Neuronal stem cell (in vitro differentiated cells): Measurements from ENCODE around the gene CAMTA1.

Experiments
- DNase-seq: peaks from one replicate; pipeline ENCODE4 v3.0.0-alpha.2; 2013; ENCODE audit warnings: low spot score
- H2AFZ ChIP-seq: one replicate; pipeline ENCODE4 v1.6.1; 2013; ENCODE audit warnings: mild to moderate bottlenecking, low read length, inconsistent platforms
- H2AK5ac ChIP-seq: 2 replicates; pipeline ENCODE4 v1.6.1; 2013; ENCODE audit warnings: low read depth, mild to moderate bottlenecking, inconsistent platforms, low read length, moderate library complexity, mixed read lengths
- H2BK120ac ChIP-seq: 2 replicates; pipeline ENCODE4 v1.6.1; 2013; ENCODE audit warnings: low read depth, mild to moderate bottlenecking, inconsistent platforms, low read length, moderate library complexity, mixed read lengths
- H2BK12ac ChIP-seq: one replicate; pipeline ENCODE4 v1.6.1; 2013; ENCODE audit warnings: low read length, inconsistent platforms
- H2BK15ac ChIP-seq: 2 replicates; pipeline ENCODE4 v1.6.1; 2013; ENCODE audit warnings: mild to moderate bottlenecking, low read length, inconsistent platforms, mixed read lengths
- H2BK5ac ChIP-seq: one replicate; pipeline ENCODE4 v1.6.1; 2013; ENCODE audit warnings: inconsistent platforms, mild to moderate bottlenecking, low read length, moderate library complexity
- H3K14ac ChIP-seq: one replicate; pipeline ENCODE4 v1.6.1; 2013; ENCODE audit warnings: low read length, inconsistent platforms
- H3K18ac ChIP-seq: 2 replicates; pipeline ENCODE4 v1.6.1; 2013; ENCODE audit warnings: low read length, inconsistent platforms
- H3K23ac ChIP-seq: 2 replicates; pipeline ENCODE4 v1.6.1; 2013; ENCODE audit warnings: low read depth, mild to moderate bottlenecking, mixed read lengths, low read length, inconsistent platforms; ENCODE audit not compliant: poor library complexity
- H3K27ac ChIP-seq: replicated peaks from 3 replicates; pipeline ENCODE4 v1.5.1; 2013; ENCODE audit warnings: low read length, inconsistent platforms
- H3K27me3 ChIP-seq, 3 experiments: 2 replicates each; pipeline ENCODE4 v1.6.1; 2013; ENCODE audit warnings: low read length in 3 of 3, mild to moderate bottlenecking in 2 of 3, inconsistent platforms in 1 of 3, low read depth in 1 of 3, mixed read lengths in 1 of 3, moderate library complexity in 1 of 3; ENCODE audit not compliant: control insufficient read depth in 3 of 3, insufficient read depth in 3 of 3
- H3K36me3 ChIP-seq, 2 donors: replicated peaks in 1 of 2; 2 replicates each; pipeline ENCODE4 v1.6.1; 2013; ENCODE audit warnings: low read length in 2 of 2; ENCODE audit not compliant: control insufficient read depth in 2 of 2, insufficient read depth in 2 of 2
- H3K4ac ChIP-seq: 2 replicates; pipeline ENCODE4 v1.6.1; 2013; ENCODE audit warnings: inconsistent platforms, mild to moderate bottlenecking, low read length, moderate library complexity
- H3K4me1 ChIP-seq, 2 donors: 1 replicate in 1 of 2; 2 replicates in 1 of 2; pipeline ENCODE4 v1.6.1; 2013; ENCODE audit warnings: low read length in 2 of 2, low read depth in 1 of 2; ENCODE audit not compliant: control insufficient read depth in 2 of 2, insufficient read depth in 1 of 2
- H3K4me2 ChIP-seq: one replicate; pipeline ENCODE4 v1.6.1; 2013; ENCODE audit warnings: mild to moderate bottlenecking, low read length, inconsistent platforms; ENCODE audit not compliant: insufficient read depth, poor library complexity, severe bottlenecking
- H3K4me3 ChIP-seq, 2 donors: 2 replicates each; pipeline ENCODE4 v1.5.1; 2013; ENCODE audit warnings: low read length in 2 of 2, mild to moderate bottlenecking in 2 of 2, inconsistent platforms in 1 of 2, moderate library complexity in 1 of 2
- H3K79me1 ChIP-seq: one replicate; pipeline ENCODE4 v1.6.1; 2013; ENCODE audit warnings: low read depth, mild to moderate bottlenecking, inconsistent platforms, low read length, moderate library complexity
- H3K9ac ChIP-seq: one replicate; pipeline ENCODE4 v1.6.1; 2013; ENCODE audit warnings: mild to moderate bottlenecking, low read depth, low read length, inconsistent platforms; ENCODE audit not compliant: poor library complexity
- H3K9me3 ChIP-seq, 2 donors: replicated peaks in 1 of 2; 2 replicates each; pipeline versions ENCODE3 to v1.6.1; 2013; ENCODE audit warnings: low read length in 2 of 2, mild to moderate bottlenecking in 2 of 2, inconsistent platforms in 1 of 2, low read depth in 1 of 2, mixed read lengths in 1 of 2, moderate library complexity in 1 of 2; ENCODE audit not compliant: control insufficient read depth in 2 of 2, insufficient read depth in 1 of 2
- H4K8ac ChIP-seq: one replicate; pipeline ENCODE4 v1.6.1; 2013; ENCODE audit warnings: low read depth, mild to moderate bottlenecking, inconsistent platforms, low read length, moderate library complexity
- H4K91ac ChIP-seq: one replicate; pipeline ENCODE4 v1.6.1; 2013; ENCODE audit warnings: low read length, low read depth, mild to moderate bottlenecking, inconsistent platforms; ENCODE audit not compliant: poor library complexity
- WGBS, 2 donors: extraction: QIAGEN DNeasy Blood & Tissue Kit; methylation state at CpG; one replicate each; pipeline ENCODE4 v1.1.7; 2013; ENCODE audit warnings: missing lambda C conversion rate in 2 of 2, mixed read lengths in 1 of 2; ENCODE audit not compliant: insufficient read length in 2 of 2, insufficient replicate concordance in 1 of 2; ENCODE audit errors: extremely low coverage in 2 of 2; 5-methylcytosine and 5-hydroxymethylcytosine counted together

CAMTA1 gene

GRCh38 chr1:7388141-7388487, 602.9 kb downstream of the CAMTA1 start:
- Histone ChIP-seq H2BK120ac (no peak overlapping the region), H2BK5ac (no peak overlapping the region), H2AK5ac (no peak overlapping the region), H3K4me1 (peaks cover 0 to 14% of the 10 kb centered on the region in 2 donors), H2BK15ac (no peak overlapping the region), H3K14ac (no peak overlapping the region), H3K4ac (no peak overlapping the region), H3K36me3 (no peaks in the 10 kb centered on the region), H3K23ac (peak overlapping the region; percentile 8), H3K9me3 (no peaks in the 10 kb centered on the region), H2BK12ac (no peak overlapping the region), H3K4me2 (no peak overlapping the region), H3K18ac (no peak overlapping the region), H3K27ac (no peak overlapping the region), H3K9ac (no peak overlapping the region), H4K8ac (no peak overlapping the region), H2AFZ (no peak overlapping the region), H3K79me1 (no peaks in the 10 kb centered on the region), H3K4me3 (no peak overlapping the region), H3K27me3 (peaks cover 0 to 4% (median 0%) of the 10 kb centered on the region in 3 experiments), H4K91ac (no peak overlapping the region)
- WGBS, 2 donors, result no CpG with 5 or more reads among the region's 11 CpGs
- DNase-seq, result no peak

GRCh38 chr1:7388488-7389185, 603.4 kb downstream of the CAMTA1 start:
- no peak overlapping the region for H3K14ac ChIP-seq
- no peak overlapping the region for H3K27ac ChIP-seq
- no peak overlapping the region for H2AK5ac ChIP-seq
- H3K18ac ChIP-seq, result peak overlapping the region; percentile 15
- H3K4me1 ChIP-seq, result peaks cover 0 to 14% of the 10 kb centered on the region in 2 donors
- H3K79me1 ChIP-seq, result no peaks in the 10 kb centered on the region
- H3K27me3 ChIP-seq, result peaks cover 0 to 4% (median 0%) of the 10 kb centered on the region in 3 experiments
- H3K4me2 ChIP-seq, result no peak overlapping the region
- no peak overlapping the region for H4K8ac ChIP-seq
- no peak overlapping the region for H3K9ac ChIP-seq
- WGBS, 2 donors, result no CpG with 5 or more reads among the region's 19 CpGs
- H2BK15ac ChIP-seq, result peak overlapping the region; percentile 72
- H2BK120ac ChIP-seq, result peak overlapping the region; percentile 56
- no peak overlapping the region for H3K4me3 ChIP-seq
- H3K4ac ChIP-seq, result no peak overlapping the region
- H3K9me3 ChIP-seq, result no peaks in the 10 kb centered on the region
- peak overlapping the region; percentile 33 for H2BK12ac ChIP-seq
- H3K36me3 ChIP-seq, result no peaks in the 10 kb centered on the region
- peak overlapping the region; percentile 56 for H3K23ac ChIP-seq
- H4K91ac ChIP-seq, result no peak overlapping the region
- H2BK5ac ChIP-seq, result peak overlapping the region; percentile 9
- no peak overlapping the region for H2AFZ ChIP-seq
- DNase-seq, result no peak

GRCh38 chr1:7389201-7389905, 604.1 kb downstream of the CAMTA1 start:
- Histone ChIP-seq H2BK120ac (peak overlapping the region; percentile 56), H3K79me1 (no peaks in the 10 kb centered on the region), H3K4me3 (no peak overlapping the region), H3K23ac (no peak overlapping the region), H3K9me3 (no peaks in the 10 kb centered on the region), H3K27me3 (peaks cover 0 to 4% (median 0%) of the 10 kb centered on the region in 3 experiments), H3K14ac (no peak overlapping the region), H3K9ac (no peak overlapping the region), H2AFZ (no peak overlapping the region), H2BK15ac (peak overlapping the region; percentile 72), H2BK12ac (no peak overlapping the region), H2AK5ac (peak overlapping the region; percentile 34), H3K4me1 (peaks cover 0 to 14% of the 10 kb centered on the region in 2 donors), H4K8ac (peak overlapping the region; percentile 45), H3K18ac (peak overlapping the region; percentile 50), H2BK5ac (no peak overlapping the region), H3K36me3 (no peaks in the 10 kb centered on the region), H3K4me2 (no peak overlapping the region), H4K91ac (no peak overlapping the region), H3K27ac (no peak overlapping the region), H3K4ac (no peak overlapping the region)
- no CpG with 5 or more reads among the region's 13 CpGs for WGBS, 2 donors
- no peak for DNase-seq

GRCh38 chr1:7389906-7390603, 604.8 kb downstream of the CAMTA1 start:
- Histone ChIP-seq H3K27me3 (peaks cover 0 to 4% (median 0%) of the 10 kb centered on the region in 3 experiments), H3K4me1 (peaks cover 0 to 14% of the 10 kb centered on the region in 2 donors), H3K18ac (peak overlapping the region; percentile 54), H3K9ac (no peak overlapping the region), H2AFZ (no peak overlapping the region), H2BK15ac (no peak overlapping the region), H3K27ac (no peak overlapping the region), H4K91ac (no peak overlapping the region), H2BK5ac (no peak overlapping the region), H3K14ac (peak overlapping the region; percentile 61), H2BK120ac (no peak overlapping the region), H3K36me3 (no peaks in the 10 kb centered on the region), H3K23ac (no peak overlapping the region), H2BK12ac (no peak overlapping the region), H3K4me2 (no peak overlapping the region), H2AK5ac (peak overlapping the region; percentile 34), H3K4me3 (no peak overlapping the region), H3K4ac (no peak overlapping the region), H4K8ac (peak overlapping the region; percentile 45), H3K9me3 (no peaks in the 10 kb centered on the region), H3K79me1 (no peaks in the 10 kb centered on the region)
- DNase-seq, result no peak
- no CpG with 5 or more reads among the region's 15 CpGs for WGBS, 2 donors
